Effector memory CD4-positive, alpha-beta T cell (primary cell): ENCODE measurements around the gene STARD5.

Experiments
- DNase-seq, 3 donors: peaks; one replicate each; pipeline ENCODE4 v3.0.0-alpha.2; 2020
- H3K27ac ChIP-seq: 2 replicates; pipeline ENCODE4 v1.7.0; 2013; ENCODE audit warnings: mild to moderate bottlenecking, low read length, moderate library complexity; ENCODE audit not compliant: insufficient read depth, poor library complexity, severe bottlenecking
- H3K27me3 ChIP-seq: replicated peaks from 2 replicates; pipeline ENCODE4 v1.7.0; 2013; ENCODE audit warnings: mild to moderate bottlenecking, low read length; ENCODE audit not compliant: insufficient read depth, control insufficient read depth, poor library complexity, severe bottlenecking
- H3K36me3 ChIP-seq: 2 replicates; pipeline ENCODE4 v1.7.0; 2013; ENCODE audit warnings: mild to moderate bottlenecking, low read length, moderate library complexity; ENCODE audit not compliant: control insufficient read depth, insufficient read depth
- H3K4me1 ChIP-seq: 2 replicates; pipeline ENCODE4 v1.7.0; 2013; ENCODE audit warnings: low read length, mild to moderate bottlenecking; ENCODE audit not compliant: control insufficient read depth, insufficient read depth, poor library complexity, severe bottlenecking
- H3K4me3 ChIP-seq: 2 replicates; pipeline ENCODE4 v1.7.0; 2013; ENCODE audit warnings: low read length, low read depth, mild to moderate bottlenecking; ENCODE audit not compliant: insufficient read depth, poor library complexity, severe bottlenecking
- H3K9me3 ChIP-seq: 2 replicates; pipeline ENCODE4 v1.7.0; 2013; ENCODE audit warnings: mild to moderate bottlenecking, low read length, moderate library complexity; ENCODE audit not compliant: control insufficient read depth

STARD5 gene

GRCh38 chr15:81270781-81271491 is 53.0 kb downstream of the STARD5 start:
- Histone ChIP-seq H3K27ac (no peak overlapping the region), H3K4me1 (peaks cover 8% of the 10 kb centered on the region), H3K4me3 (no peak overlapping the region), H3K36me3 (no peaks in the 10 kb centered on the region), H3K27me3 (no peaks in the 10 kb centered on the region), H3K9me3 (no peaks in the 10 kb centered on the region)
- no peak for DNase-seq

GRCh38 chr15:81270188-81270587 is 53.8 kb downstream of the STARD5 start:
- no peak for DNase-seq
- Histone ChIP-seq H3K36me3 (no peaks in the 10 kb centered on the region), H3K4me1 (peaks cover 8% of the 10 kb centered on the region), H3K27ac (no peak overlapping the region), H3K27me3 (no peaks in the 10 kb centered on the region), H3K4me3 (no peak overlapping the region), H3K9me3 (no peaks in the 10 kb centered on the region)

DNA sequence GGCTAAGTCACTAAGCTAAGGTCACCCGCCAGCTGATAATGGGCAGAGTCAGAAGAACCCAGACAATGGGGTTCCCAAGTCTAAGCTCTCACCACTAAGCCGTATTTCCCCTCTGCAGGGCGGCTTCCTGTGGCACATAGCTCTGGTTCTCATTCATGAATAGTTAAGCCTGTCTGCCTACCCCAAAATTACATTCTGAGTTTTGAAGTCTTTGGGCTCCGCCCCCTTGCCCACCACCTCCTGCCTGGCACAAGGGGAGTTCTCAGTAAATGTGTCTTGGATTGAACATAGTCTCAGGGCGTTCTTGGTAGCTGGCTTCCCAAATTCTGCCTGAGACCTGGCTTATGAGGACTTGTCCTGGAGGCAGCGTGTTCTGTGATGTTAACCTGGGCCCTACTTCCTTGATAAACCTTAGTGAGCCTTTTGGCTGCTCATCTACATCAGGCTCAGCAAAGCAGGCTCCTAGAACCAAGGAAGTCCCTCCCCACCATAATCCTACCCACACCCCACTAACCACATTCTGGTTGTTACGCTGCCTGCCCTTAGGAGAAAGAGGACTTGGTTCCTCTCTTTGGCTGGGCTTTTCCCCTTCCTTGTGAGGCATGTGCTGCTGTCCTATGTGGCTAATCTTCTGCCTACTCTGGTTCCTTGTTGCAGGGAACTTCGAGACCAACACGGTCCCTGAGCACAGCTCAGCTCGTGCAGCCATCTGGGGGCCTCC is 54.9 kb downstream of the STARD5 start:
- no peak for DNase-seq
- no peaks in the 10 kb centered on the region for H3K9me3 ChIP-seq
- H3K27ac ChIP-seq: no peak overlapping the region
- peaks cover 8% of the 10 kb centered on the region for H3K4me1 ChIP-seq
- H3K4me3 ChIP-seq: no peak overlapping the region
- no peaks in the 10 kb centered on the region for H3K36me3 ChIP-seq
- no peaks in the 10 kb centered on the region for H3K27me3 ChIP-seq

- no peak overlapping the region for H3K27ac ChIP-seq
- H3K27me3 ChIP-seq: no peaks in the 10 kb centered on the region
- DNase-seq: no peak
- no peak overlapping the region for H3K4me3 ChIP-seq
- no peaks in the 10 kb centered on the region for H3K9me3 ChIP-seq
- H3K36me3 ChIP-seq: no peaks in the 10 kb centered on the region
- peaks cover 8% of the 10 kb centered on the region for H3K4me1 ChIP-seq
Observed at GRCh38 chr15:81268340-81268739, 55.6 kb downstream of the STARD5 start.

DNA sequence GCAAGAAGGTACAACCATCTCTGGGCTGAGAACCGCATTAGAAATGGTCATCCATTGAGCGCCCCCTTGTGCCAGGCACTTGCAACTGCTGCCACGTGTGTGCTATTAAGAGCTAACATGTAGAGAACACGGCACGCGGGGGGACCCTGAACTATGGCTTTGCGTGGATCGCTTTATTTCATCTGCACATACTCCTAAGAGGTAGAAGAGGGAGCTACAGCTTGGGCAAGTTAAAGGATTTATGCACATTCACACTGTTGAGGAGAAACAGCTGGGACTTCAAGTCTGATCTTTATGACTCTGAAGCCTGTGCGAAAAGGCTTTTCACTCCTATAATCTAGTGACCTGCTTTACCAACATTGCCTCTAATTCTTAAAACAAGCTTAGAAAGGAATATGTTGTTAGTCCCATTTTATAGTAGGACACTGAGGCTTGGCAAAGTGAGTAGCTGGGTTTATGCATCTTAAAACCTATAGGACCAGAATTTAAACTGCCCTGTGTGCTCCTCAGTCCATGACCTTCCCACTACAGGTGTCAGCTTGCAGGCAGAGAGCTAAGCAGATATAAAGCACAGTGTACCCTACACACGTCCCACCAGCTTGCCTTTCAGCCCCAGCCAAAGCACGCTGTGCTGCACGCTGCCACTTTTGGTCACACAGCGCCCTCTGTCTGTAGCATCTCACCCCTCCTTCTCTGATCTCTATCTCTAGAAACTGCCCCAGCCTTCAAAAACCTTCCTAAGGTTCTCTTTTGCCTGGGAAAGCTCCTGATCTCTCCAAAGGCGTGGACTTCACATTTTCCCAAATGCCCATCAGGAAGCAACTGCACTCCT is 57.8 kb downstream of the STARD5 start:
- Histone ChIP-seq H3K27me3 (no peaks in the 10 kb centered on the region), H3K4me3 (peak overlapping the region; percentile 6), H3K4me1 (peaks cover 8% of the 10 kb centered on the region), H3K9me3 (no peaks in the 10 kb centered on the region), H3K27ac (no peak overlapping the region), H3K36me3 (no peaks in the 10 kb centered on the region)
- peak; percentile 45 to 69 (median 55) for DNase-seq

DNA sequence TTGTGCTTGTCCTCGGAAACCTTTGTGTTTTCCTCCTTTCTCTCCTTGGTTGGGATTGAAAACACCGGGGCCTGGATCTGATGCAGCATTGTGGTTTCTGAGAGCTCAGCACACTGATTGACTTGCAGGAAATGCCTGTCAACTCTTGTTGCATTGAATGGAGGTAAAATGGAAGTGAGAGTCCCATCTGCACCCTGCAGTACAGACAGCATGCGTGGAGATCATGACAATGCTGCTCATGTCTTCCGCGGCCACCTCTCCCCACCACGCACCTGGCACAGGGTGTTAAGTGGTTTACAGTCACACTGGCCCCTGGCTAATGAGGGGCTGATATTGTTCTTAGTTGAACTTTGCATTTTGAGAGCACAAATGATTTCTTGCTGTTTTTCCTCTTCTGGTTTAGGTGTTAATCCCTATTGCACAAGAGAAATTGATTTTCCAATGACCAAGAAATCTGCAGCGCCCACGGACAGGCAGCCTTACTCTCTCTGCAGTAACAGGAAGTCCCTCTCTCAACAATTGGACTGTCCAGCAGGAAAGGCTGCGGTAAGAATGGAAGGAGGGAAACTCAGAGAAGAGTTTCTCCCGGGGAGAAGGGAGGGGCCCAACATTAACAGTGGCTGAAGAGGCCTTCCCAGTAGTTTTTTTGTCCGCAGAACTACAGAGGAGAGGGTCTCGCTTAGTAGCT is 58.5 kb downstream of the STARD5 start:
- DNase-seq: no peak
- no peaks in the 10 kb centered on the region for H3K27me3 ChIP-seq
- no peak overlapping the region for H3K27ac ChIP-seq
- H3K36me3 ChIP-seq: no peaks in the 10 kb centered on the region
- H3K9me3 ChIP-seq: no peaks in the 10 kb centered on the region
- peaks cover 8% of the 10 kb centered on the region for H3K4me1 ChIP-seq
- no peak overlapping the region for H3K4me3 ChIP-seq

DNA sequence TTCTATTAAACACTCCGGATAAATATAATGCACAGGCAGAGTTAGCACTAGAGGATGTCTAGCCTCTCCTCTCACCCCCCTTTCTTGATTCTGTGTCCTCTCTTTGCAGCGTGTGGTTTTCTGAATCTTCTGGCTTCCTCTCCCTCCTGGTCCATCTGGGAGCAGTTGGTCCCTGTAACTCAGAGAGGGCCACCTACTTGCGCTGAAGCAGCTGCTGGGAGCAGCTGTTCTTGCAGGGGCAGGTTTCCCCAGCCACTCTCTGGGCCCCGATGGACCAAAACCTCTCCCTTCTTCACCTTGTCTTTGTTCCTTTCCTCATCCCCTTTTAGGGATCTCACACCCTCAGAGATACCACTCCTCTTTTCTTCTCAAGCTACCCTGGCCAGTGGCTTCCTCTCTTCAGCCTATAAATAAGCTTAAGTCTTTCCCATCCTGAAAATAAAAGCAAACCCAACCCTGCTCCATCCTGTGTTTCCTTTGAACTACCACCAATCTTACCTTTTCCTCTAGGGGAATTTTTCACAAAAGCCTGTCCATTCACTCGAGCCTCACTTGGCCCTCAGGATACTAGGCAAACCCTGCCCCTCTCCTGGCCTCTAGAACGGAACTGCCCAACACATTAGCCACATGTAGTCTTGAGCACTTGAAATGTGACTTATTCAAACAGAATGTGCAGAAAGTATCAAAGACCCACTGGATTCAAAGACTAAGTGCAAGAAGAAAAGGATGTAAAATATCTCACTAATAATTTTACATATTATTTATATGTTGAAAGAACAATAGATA is 59.7 kb downstream of the STARD5 start:
- Histone ChIP-seq H3K27ac (no peak overlapping the region), H3K36me3 (no peaks in the 10 kb centered on the region), H3K4me3 (no peak overlapping the region), H3K27me3 (no peaks in the 10 kb centered on the region), H3K9me3 (no peaks in the 10 kb centered on the region), H3K4me1 (peaks cover 8% of the 10 kb centered on the region)
- DNase-seq: no peak

DNA sequence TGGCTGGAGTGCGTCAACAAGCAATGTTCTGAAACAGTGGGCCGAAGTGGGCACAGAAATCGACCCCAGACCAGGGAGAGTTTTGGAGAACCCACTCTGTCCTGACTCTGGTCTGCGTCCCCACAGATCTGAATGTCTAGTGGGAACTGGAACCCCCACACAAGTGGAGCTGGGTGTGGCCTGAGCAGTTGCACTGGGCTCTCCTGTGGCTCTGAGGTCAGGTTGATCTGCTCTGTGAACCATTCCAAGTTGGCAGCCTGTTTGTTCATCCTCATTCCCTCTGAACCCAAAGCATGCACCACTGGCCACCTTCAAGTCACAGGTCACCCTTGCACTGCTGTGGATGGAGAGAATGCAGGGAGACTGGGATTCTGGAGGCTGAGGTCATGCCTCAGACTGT is 60.5 kb downstream of the STARD5 start:
- Histone ChIP-seq H3K27ac (no peak overlapping the region), H3K4me1 (peaks cover 8% of the 10 kb centered on the region), H3K9me3 (no peaks in the 10 kb centered on the region), H3K27me3 (no peaks in the 10 kb centered on the region), H3K4me3 (no peak overlapping the region), H3K36me3 (no peaks in the 10 kb centered on the region)
- no peak for DNase-seq

- DNase-seq: no peak
- Histone ChIP-seq H3K4me3 (no peak overlapping the region), H3K27ac (no peak overlapping the region), H3K36me3 (no peaks in the 10 kb centered on the region), H3K4me1 (peaks cover 7% of the 10 kb centered on the region), H3K9me3 (no peaks in the 10 kb centered on the region), H3K27me3 (no peaks in the 10 kb centered on the region)
Observed at GRCh38 chr15:81261172-81261811, 62.6 kb downstream of the STARD5 start.
